Skin epidermis (tissue), 12 donors: ENCODE data around the gene NMB.
"Not testable (repeated sequence)": the region's sequence is repeated elsewhere in the genome, so short reads cannot be mapped to it uniquely, and the experiment has no call there.

ENCODE experiments used
- H3K27ac ChIP-seq, 21 experiments: fragments of 200-600 bp; sonication (generic) in 11 of 21; one replicate each; pipeline ENCODE4 v1.5.0; 2020; ENCODE audit warnings: mild to moderate bottlenecking in 3 of 21, inconsistent platforms in 2 of 21, moderate library complexity in 2 of 21
- H3K4me3 ChIP-seq, 7 experiments: fragments of 200-600 bp; sonication (generic) in 2 of 7; one replicate each; pipeline ENCODE4 v1.5.0; 2020; ENCODE audit warnings: inconsistent platforms in 2 of 7, mild to moderate bottlenecking in 2 of 7, moderate library complexity in 1 of 7

The NMB gene

DNA sequence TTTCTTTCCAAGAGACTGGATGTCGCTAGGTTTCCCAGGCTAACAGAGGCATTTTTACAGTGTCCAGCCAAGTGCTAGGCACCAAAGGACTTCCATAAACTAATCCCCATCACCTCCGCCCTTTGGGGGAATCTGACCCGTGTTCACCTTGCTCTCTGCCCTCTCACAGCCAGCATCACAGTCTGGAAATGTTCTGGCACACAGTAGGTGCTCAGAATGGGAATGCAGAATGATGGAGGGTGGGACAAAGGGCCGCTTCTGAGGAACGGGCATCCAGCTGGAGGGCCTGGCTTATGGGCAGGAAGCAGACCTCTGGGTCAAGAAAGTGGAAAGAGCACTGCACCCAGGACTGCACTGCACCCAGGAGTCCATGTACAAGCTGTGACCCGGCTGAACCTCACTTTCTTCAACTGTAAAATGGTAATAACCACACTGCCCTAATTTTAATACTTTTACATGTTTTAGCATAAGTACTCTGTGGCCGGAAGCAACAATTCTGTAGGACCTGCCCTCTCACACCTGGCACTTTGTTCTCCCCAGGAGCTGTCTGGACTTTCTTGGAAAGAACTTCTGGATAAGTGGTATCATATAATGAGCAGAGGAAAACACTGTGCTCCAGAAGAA, 901 bp upstream of the NMB start:
- H3K27ac ChIP-seq: peak overlapping the region in 16 of 21 experiments; percentile 42 to 88 (median 80)
- peak overlapping the region; percentile 46 to 70 (median 54) for H3K4me3 ChIP-seq

DNA sequence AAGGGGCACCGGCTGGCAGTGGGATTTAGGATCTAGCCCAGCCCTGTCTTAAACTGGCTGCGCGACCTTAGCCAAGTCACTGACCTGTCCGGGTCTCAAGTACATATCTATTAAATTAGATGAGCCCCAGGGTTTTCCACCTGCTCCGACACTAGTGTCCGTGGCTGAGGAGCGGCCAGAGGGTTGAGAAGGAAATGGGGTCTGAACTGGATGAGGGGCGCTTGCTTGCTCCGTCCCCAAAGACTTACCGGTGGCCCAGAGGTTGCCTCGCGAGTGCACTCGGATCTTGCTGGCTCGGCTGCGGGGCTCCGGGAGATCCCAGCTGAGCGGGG, 285 bp downstream of the NMB start:
- Histone ChIP-seq H3K27ac (peak overlapping the region in 20 of 21 experiments; percentile 24 to 88 (median 76)), H3K4me3 (peak overlapping the region; percentile 46 to 70 (median 54))

DNA sequence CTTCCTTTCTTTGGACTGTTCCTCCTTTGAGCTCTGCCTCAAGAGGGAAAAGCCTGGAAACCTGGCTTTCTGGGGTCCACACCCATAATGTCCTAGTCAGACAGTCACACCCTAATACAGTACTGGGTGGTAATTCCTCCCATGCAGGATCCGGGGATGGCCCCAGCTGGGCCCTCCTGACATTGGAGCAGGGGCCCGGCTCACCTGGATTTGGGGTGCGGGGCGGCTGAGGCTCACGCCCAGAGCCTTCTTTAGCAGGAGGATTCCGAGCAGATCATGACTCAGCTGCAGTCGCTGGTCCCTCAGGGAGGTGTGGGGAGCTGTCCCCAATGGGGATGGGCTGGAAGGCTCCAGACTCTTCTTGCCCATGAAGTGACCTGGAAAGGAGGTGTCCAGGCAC, 1.0 kb downstream of the NMB start:
- no peak overlapping the region for H3K4me3 ChIP-seq
- H3K27ac ChIP-seq: no peak overlapping the region

DNA sequence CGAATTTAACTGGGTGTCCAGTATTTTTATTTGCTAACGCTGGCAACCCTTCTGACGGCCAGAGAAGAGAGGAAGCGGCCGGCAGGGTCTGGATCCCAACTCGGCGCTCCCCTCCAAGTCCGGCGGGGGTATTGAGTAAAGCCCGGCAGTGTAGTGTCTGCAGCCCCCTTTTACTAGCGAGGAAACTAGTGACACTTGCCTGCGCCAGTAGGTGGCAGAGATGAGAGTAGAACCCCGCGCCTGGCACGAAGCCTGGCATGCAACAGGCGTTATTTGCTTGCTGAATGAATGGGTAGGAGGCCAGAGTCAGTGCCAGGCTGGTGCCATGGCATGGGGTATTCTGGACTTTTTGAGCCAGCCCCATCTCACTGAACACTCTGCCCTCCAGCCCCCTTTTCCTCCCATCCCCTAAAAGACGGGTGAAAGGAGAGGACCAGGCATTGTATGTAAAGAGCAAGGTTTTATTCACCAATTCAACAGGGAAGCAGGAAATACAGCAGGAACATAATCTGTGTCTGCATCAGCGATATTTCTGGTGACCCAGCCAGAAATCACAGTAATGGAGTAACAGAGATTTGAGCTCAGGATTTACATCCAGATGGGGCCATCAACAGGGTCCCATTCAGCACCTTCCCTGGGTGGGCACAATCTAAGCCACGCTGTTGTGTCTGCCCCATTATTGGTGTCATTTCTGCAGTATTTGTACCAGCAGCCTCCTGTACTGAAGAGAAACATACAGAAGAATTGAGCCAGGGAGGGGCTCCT, 3.1 kb downstream of the NMB start:
- peak overlapping the region in 20 of 21 experiments; percentile 62 to 93 (median 86) for H3K27ac ChIP-seq
- H3K4me3 ChIP-seq: peak overlapping the region; percentile 57 to 85 (median 81)

DNA sequence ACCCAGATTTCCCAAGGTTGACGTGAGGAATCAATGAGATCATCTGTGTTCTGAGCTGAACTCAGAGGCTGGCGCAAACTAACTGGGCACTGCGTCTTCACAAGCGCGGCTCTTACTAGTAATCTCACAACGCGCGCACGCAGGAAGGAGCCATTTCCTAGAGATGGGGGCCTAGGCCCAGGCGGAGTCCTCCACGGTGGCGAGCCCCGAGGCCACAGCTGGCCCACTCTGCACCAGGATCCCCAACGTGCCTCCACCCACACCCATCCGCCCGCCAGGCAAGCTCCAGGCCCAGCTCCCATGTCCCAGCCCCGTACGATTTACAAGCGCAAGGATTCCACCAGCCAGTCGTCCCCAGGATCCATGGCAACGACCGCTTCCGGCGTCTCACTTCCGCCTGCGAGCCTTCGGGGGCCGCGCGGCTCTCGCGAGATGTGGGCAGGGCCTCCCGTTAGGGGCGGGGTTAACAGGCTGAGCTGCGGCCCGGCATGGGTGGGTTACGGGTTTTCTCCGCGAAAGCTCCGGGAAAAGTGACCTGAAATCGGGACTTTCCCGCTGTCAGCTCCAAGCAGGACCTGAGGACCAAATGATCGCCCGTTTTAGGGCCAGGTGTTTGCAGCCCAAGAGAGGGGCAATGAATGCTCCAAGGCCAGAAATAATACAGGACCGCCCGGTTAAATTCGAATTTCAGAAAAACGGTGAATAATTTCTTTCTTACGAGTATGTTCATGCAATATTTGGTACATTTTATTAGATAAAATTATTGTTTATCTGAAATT, 3.9 kb downstream of the NMB start, which contains the start of gene WDR73:
TSS of gene WDR73 (minus strand) at position 374 of the 779 bp plus-strand sequence. CDS start at position 365, 9 bp downstream.
- peak within 1 kb of the TSS; percentile 31 to 93 (median 86) for H3K27ac ChIP-seq
- peak within 1 kb of the TSS; percentile 57 to 85 (median 81) for H3K4me3 ChIP-seq

DNA sequence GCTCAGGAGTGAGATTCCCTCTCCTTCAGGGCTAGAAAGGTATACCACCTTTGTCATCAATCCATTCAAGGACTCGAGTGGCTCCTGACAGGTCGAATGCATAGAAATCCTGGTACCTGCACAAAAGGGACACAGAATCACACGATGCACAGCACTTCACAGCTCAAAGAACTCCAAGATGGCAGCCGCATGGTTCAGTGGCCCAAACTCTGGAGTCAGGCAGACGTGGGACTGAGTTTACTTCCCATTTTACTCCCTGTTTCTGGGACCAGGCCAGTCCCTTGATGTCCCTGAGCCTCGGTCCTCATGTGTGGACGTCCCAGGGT, 4.5 kb downstream of the NMB start:
- Histone ChIP-seq H3K4me3 (peak overlapping the region; percentile 57 to 85 (median 81)), H3K27ac (peak overlapping the region; percentile 31 to 93 (median 86))

DNA sequence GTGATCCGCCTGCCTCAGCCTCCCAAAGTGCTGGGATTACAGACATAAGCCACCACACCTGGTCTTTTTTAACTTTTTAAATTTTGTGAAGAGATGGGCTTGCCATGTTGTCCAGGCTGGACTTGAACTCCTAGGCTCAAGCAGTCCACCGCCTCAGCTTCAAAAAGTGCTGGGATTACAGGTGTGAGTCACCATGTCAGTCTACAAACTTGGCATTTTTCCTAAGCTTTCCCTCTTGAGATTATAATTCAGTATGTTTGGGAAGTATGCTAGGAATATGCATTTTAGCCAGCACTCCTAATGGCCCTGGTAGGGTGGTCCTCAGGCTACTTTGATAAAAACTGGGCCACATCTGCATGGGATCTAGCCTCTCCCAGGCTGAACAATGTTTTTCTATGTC, 8.3 kb downstream of the NMB start:
- no peak overlapping the region for H3K4me3 ChIP-seq
- peak overlapping the region in 2 of 21 experiments; percentile 28 to 49 for H3K27ac ChIP-seq

DNA sequence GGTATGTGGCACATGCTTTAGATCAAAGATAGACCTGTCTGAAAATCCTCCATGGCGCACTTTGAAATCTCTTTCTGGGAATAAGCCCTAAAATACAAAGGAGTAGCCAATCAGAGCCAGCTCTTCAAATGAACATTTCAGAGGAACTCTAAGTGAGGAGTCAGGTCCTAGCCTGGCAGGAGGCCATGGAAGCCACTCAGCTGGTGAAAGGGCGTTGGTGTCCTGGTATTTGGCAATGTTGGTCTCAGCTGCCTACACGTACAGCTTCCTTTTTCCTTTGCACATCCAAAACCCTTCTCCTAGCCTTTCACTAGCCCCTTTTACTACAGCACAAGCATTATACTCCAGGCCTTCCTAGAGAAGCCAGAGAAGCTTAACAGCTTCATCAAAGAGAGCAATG, 9.5 kb downstream of the NMB start:
- H3K4me3 ChIP-seq: no peak overlapping the region
- no peak overlapping the region for H3K27ac ChIP-seq

DNA sequence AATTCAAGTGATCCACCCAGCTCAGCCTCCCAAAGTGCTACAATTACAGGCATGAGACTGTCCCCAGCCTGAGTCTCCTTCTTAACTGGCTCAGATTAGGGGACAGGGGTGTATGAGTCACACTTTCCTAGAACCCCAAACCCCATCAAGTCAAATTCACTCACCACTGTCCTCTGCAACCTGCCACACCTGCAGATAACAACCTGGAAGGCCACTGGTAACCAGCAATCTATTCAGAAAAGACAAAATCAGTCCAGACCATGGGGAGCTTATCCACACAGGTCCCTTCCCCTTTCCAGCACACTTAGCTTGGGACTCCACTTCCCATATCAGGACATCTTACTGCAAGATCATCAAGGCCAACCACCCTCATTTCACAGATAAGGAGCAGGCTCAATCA, 10.3 kb downstream of the NMB start:
- Histone ChIP-seq H3K4me3 (no peak overlapping the region), H3K27ac (no peak overlapping the region)

DNA sequence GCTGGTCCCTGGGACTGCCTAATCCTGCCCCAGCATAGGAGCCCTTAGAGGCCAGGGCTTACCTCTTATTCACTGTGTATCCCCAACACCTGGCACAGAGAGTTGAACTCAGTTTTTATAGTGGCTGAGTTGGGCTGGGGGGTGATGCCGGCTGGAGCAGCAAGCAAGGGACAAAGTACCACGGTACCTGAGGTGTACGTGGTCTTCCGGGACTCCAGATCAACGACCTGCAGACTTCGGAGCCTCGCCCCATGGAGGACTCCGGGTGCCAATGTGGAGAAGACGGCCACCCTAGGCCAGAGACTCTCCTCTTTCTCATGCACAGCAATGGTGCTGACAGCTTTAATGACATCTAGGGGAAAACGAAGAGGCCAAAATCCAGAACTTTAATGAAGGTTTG, 12.0 kb downstream of the NMB start:
- Histone ChIP-seq H3K4me3 (no peak overlapping the region), H3K27ac (no peak overlapping the region)

DNA sequence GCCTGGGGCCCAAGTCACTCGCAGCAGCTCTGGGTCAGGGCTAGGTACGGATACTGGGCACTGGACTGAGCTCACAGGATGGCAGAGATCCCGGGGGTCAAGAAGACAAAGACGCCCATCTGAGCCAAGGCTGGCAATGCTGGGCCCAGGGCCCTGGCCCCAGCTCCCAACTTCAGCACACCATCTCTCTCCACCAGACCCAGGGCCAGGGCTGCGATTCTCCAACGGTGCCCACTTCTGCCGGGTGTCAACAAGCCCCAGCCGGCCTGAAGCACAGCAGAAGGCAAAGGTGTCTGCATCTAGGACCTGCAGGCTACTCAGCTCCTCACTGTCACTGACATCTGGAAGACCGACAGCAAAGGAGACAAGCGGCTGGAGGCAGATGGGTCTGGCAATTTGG, 12.5 kb downstream of the NMB start:
- no peak overlapping the region for H3K27ac ChIP-seq

DNA sequence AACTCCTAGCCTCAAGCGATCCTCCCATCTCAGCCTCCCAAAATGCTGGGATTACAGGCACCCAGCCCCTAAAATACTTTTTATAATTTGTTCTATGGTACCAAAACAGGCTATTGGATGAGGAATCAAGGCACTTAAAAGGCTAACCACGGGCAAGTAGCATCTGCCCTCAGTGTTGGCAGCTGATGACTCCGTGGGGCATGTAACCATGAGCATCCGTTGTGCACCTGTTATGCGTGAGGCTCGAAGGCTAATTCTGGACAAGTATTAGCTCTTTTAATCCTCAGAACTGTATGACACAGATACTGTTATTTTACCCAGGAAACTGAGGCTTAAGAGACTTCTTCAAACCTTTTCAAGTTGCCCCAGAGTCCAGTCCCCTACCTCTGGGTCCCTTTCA, 14.2 kb downstream of the NMB start:
- Histone ChIP-seq H3K4me3 (no peak overlapping the region), H3K27ac (no peak overlapping the region)

More for the DNA sequence above, 12.5 kb downstream of the NMB start:
- no peak overlapping the region for H3K4me3 ChIP-seq

DNA sequence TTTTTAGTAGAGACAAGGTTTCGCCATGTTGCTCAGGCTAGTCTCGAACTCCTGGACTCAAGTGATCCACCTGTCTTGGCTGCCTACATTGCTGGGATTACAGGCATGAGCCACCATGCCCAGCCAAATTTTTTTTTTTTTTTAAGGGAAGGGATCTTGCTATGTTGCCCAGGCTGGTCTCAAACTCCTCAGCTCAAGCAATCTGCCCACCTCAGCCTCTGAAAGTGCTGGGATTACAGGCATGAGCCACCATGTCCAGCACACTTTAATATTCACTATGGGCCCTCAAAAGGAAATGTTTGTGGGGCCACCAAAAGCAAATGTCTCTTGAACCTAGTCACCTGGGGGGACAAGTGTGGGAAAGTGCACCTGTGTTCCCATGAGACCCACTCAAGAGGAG, 15.4 kb downstream of the NMB start:
- not testable (repeated sequence) for H3K4me3 ChIP-seq, H3K27ac ChIP-seq

DNA sequence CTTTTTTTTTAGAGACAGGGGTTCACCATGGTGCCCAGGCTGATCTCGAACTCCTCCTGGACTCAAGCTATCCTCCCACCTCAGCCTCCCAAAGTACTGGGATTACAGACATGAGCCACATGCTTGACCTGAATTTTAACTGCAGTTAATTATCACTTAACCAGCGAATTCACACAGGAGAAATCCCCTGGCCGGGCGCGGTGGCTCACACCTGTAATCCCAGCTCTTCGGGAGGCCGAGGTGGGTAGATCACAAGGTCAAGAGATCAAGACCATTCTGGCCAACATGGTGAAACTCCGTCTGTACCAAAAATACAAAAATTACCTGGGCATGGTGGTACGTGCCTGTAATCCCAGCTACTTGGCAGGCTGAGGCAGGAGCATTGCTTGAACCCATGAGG, 16.1 kb downstream of the NMB start:
- H3K4me3 ChIP-seq, H3K27ac ChIP-seq: not testable (repeated sequence)

DNA sequence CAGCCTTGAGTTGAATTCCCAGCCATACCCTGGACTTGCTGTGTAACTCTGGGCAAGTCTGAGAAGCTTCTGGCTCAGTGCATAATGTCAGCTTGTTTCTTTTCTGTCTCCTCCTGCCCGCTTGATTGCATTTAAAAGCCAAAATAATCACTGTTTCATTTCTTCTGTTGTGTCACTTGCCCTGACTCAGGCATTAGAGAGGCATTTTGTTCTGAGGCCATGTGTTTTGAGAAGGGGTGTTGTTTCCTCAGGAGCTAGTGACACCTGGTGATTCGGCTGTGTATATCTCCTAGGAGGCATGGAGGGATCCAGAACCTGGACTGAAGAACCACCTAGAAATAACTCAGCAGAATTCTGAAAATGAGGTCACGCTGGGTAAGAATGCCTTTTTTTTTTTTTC, 19.9 kb downstream of the NMB start:
- Histone ChIP-seq H3K27ac (peak overlapping the region in 1 of 21 experiments; percentile 29), H3K4me3 (no peak overlapping the region)

DNA sequence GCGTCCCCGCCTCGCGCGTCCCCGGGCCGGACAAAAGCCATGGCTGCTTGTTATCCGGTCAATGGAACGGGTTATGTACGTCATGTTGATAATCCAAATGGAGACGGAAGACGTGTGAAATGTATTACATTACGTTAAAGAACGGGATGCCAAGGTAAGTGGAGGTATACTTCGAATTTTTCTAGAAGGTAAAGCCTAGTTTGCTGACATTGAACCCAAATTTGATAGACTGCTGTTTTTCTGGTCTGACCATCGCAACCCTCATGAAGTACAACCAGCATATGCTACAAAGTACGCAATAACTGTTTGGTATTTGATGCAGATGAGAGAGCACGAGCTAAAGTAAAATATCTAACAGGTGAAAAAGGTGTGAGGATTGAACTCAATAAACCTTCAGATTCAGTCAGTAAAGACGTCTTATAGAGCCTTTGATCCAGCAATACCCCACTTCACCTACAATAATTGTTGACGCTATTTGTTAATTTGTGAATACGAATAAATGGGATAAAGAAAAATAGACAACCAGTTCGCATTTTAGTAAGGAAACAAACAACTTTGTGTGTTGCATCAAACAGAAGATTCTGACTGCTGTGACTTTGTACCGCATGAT, 23.7 kb downstream of the NMB start:
- Histone ChIP-seq H3K27ac (peak overlapping the region; percentile 64 to 94 (median 88)), H3K4me3 (peak overlapping the region; percentile 53 to 71 (median 58))

DNA sequence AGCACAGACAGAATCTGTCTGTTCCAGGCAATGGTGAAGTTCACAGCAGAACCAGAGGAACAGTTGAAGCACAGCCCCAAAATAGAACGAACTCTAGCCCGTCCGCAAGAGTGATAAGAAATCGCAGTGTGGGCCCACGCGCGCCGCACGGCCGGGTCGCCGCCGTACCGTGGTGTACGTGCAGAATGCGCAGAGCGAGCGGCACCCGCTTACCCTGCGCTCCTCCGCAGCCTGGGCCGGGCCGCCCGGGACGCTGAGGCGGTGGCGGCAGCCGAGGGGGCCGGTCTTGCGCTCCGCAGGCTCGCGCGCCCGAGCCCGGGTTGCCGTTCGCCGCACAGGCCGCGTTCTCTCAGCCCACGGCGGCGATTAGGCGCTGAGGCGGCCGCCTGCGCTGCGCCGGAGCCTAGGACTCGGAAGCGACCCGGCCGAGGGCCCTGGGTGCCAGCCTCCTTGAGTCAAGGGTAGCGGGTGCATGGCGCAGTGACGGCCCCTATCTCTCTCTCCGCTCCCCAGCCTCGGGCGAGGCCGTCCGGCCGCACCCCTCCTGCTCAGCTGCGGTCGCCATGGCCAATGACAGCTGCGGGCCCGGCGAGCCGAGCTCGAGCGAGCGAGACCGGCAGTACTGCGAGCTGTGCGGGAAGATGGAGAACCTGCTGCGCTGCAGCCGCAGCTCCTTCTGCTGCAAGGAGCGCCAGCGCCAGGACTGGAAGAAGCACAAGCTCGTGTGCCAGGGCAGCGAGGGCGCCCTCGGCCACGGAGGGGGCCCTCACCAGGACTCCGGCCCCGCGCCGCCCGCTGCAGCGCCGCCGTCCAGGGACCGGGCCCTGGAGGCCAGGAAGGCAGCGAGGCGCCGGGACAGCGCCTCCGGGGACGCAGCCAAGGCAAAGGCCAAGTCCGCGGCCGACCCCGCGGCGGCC, 24.4 kb downstream of the NMB start:
- Histone ChIP-seq H3K4me3 (peak overlapping the region; percentile 53 to 71 (median 58)), H3K27ac (peak overlapping the region; percentile 64 to 94 (median 88))

DNA sequence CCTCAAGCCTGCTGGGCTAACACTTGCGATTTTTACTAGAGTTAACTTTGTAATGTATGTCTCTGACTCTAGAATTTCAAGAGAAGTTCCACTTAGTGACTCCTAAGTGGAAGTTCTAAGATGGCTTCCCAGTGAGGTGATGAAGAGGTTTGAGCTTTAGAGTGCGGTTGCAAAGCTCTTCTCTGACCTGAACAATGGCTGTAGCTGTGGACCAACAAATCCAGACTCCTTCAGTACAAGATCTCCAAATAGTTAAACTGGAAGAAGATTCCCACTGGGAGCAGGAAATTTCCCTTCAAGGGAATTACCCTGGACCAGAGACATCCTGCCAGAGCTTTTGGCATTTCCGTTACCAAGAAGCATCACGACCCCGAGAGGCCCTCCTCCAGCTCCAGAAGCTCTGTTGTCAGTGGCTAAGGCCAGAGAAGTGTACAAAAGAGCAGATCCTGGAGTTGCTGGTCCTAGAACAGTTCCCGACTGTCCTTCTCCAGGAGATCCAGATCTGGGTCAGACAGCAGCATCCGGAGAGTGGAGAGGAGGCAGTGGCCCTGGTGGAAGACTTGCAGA, 26.2 kb downstream of the NMB start:
- Histone ChIP-seq H3K4me3 (peak overlapping the region; percentile 49 to 80 (median 60)), H3K27ac (peak overlapping the region in 20 of 21 experiments; percentile 56 to 94 (median 84))

DNA sequence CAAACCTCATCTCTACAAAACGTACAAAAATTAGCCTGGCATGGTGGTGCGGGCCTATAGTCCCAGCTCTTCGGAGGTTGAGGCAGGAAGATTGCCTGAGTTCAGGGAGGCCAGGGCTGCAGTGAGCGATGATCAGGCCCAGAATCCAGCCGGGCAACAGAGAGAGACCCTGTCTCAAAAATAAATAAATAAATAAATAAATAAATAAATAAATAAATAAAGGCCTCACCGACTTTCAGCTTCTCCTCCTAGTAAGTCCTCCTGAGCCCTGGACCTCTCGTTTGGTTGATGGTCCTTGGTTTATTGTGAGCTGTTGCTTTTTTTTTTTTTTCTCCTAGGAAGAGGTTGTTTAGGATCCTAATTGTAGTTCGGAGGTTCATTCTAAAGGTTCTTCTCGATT, 29.0 kb downstream of the NMB start:
- Histone ChIP-seq H3K4me3 (no peak overlapping the region), H3K27ac (no peak overlapping the region)
